SIG-M5 treated with dmso at 0.1 percent for 504 hours (cell line): Measurements from ENCODE around the gene RAB11B.
A peak's percentile ranks its signal among the peaks of the same experiment; 100 is the strongest.
"Not testable (repeated sequence)": the region's sequence is repeated elsewhere in the genome, so short reads cannot be mapped to it uniquely, and the experiment has no call there.

Source experiments
- DNase-seq: peaks from one replicate; lab custom pipeline; 2025; ENCODE audit not compliant: unreplicated experiment; lab: John Stamatoyannopoulos, UW

RAB11B gene

DNA sequence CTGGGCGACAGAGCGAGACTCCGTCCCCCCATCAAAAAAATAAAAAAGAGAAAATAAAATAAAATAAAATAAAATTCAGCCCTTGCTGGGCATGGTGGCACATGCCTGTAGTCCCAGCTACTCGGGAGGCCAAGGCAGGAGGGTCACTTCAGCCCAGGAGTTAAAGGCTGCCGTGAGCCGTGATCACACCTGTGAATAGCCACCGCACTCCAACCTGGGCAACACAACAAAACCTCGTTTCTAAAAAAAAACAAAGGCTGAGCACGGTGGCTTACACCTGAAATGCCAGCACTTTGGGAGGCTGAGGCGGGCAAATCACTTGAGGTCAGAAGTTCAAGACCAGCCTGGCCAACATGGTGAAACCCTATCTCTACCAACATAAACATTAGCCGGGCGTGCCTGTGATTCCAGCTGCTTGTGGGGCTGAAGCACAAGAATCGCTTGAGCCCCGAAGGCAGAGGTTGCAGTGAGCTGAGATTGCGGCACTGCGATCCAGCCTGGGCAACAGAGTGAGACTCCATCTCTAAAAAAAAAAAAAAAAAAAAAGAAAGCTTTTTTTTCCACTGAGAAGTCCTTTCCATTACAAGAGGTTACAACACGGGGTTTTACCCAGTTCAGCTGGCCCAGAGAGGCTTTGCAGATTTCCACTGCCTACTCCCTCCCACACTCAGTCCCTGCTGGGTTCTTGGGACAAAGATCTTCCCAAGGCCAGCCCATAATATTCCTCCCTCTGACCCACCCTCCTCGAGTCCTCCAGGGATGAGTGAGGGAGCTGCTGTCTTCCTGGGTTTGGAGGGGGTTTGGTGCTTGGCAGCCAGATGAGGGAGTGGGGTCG is 19.8 kb upstream of the RAB11B start:
- DNase-seq: no peak

DNA sequence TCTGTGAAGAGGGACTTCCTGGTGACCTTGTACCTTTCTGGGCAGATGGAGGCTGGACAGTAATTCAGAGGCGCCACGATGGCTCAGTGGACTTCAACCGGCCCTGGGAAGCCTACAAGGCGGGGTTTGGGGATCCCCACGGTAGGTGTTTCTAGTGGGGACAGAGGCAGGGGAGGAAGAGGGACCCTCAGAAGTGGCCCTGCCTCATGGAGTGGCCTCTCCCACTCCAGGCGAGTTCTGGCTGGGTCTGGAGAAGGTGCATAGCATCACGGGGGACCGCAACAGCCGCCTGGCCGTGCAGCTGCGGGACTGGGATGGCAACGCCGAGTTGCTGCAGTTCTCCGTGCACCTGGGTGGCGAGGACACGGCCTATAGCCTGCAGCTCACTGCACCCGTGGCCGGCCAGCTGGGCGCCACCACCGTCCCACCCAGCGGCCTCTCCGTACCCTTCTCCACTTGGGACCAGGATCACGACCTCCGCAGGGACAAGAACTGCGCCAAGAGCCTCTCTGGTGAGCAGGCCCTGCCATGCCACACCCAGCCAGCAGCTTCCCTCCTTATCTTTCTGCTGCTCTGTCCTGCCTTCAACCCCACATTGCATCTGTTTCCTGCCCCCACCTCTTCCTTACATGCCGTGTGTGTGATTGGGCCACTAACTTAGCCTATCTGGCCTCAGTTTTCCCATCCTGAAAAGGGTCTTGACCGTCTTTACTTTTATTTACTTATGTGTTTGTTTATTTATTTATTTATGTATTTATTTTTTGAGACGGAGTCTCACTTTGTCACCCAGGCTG is 19.0 kb upstream of the RAB11B start:
- DNase-seq: no peak

DNA sequence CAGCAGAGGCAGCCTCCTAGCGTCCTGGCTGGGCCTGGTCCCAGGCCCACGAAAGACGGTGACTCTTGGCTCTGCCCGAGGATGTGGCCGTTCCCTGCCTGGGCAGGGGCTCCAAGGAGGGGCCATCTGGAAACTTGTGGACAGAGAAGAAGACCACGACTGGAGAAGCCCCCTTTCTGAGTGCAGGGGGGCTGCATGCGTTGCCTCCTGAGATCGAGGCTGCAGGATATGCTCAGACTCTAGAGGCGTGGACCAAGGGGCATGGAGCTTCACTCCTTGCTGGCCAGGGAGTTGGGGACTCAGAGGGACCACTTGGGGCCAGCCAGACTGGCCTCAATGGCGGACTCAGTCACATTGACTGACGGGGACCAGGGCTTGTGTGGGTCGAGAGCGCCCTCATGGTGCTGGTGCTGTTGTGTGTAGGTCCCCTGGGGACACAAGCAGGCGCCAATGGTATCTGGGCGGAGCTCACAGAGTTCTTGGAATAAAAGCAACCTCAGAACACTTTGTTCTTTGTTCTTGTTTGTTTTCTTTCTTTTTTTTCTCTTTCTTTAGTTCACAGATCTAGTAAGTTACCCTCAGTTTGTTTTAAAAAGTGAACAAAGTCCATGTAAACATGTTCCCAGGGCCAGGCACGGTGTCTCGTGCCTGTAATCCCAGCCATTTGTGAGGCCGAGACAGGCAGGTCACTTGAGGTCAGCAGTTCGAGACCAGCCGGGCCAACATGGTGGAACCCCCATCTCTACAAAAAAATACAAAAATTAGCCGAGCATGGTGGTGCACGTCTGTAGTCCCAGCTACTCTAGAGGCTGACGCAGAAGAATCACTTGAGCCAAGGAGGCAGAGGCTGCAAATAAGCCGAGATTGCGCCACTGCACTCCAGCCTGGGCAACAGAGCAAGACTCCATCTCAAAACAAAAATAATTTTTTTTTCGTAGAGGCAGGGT is 16.0 kb upstream of the RAB11B start:
- DNase-seq: no peak

DNA sequence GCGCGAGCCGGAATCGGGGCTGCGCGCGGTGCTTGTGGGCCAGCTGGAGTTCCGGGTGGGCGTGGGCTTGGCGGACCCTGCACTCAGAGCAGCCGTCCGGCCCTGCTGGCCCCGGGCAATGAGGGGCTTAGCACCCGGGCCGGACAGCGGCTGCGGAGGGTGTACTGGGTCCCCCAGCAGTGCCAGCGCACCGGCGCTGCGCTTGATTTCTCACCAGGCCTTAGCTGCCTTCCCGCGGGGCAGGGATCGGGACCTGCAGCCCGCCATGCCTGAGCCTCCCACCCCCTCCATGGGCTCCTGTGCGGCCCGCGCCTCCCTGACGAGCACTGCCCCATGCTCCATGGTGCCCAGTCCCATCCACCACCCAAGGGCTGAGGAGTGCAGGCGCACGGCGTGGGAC is 14.4 kb upstream of the RAB11B start:
- not testable (repeated sequence) for DNase-seq

DNA sequence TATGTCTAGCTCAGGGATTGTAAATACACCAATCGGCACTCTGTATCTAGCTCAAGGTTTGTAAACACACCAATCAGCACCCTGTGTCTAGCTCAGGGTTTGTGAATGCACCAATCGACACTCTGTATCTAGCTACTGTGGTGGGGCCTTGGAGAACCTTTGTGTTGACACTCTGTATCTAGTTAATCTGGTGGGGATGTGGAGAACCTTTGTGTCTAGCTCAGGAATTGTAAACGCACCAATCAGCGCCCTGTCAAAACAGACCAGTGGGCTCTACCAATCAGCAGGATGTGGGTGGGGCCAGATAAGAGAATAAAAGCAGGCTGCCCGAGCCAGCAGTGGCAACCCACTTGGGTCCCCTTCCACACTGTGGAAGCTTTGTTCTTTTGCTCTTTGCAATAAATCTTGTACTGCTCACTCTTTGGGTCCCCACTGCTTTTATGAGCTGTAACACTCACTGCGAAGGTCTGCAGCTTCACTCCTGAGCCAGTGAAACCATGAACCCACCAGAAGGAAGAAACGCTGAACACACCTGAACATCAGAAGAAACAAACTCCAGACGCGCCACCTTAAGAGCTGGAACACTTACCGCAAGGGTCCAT is 13.7 kb upstream of the RAB11B start:
- DNase-seq: not testable (repeated sequence)

DNA sequence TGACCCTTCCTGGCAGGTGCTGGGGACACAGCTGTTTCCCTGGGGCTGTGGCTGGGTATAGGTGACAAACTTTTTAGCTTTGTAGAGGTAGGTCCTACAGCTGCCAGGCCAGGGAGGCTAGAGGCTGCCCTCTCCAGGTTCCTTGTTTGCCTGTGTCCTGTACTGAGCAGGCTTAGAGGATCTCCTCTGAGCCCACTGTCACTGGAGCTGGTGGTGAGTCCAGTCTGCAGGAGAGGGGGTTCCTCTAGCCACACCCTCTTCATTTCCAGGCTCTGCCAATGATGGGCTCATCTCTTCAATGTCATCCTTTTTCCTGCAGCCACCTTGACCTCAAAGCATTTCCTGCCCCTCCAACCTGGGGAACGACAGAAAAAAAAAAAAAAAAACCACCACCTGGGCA is 12.6 kb upstream of the RAB11B start:
- no peak for DNase-seq

DNA sequence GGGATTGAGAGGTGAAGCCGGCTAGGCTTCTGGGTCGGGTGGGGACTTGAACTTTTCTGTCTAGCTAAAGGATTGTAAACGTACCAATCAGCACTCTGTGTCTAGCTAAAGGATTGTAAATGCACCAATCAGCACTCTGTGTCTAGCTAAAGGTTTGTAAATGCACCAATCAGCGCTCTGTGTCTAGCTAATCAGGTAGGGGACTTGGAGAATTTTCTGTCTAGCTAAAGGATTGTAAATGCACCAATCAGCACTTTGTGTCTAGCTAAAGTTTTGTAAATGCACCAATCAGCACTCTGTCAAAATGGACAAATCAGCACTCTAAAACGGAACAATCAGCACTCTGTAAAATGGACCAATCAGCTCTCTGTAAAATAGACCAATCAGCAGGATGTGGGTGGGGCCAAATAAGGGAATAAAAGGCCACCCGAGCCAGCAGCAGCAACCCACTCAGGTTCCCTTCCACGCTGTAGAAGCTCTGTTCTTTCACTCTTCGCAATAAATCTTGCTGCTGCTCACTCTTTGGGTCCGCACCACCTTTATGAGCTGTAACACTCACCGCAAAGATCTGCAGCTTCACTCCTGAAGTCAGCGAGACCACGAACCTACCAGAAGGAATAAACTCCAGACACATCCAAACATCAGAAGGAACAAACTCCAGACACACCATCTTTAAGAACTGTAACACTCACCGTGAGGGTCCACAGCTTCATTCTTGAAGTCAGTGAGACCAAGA is 10.8 kb upstream of the RAB11B start:
- DNase-seq: not testable (repeated sequence)

DNA sequence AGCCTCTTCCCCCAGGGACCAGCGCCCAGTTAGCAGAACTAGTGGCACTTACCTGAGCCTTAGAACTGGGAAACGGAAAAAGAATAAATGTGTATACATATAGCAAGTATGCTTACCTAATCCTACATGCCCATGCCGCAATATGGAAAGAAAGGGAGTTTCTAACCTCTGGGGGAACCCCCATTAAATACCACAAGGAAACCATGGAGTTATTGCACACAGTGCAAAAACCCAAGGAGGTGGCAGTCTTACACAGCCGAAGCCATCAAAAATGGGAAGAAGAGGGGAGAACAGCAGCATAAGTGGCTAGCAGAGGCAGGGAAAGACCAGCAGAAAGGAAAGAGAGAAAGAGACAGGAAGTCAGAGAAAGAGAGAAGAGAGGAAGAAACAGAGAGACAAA is 5.6 kb upstream of the RAB11B start:
- not testable (repeated sequence) for DNase-seq

DNA sequence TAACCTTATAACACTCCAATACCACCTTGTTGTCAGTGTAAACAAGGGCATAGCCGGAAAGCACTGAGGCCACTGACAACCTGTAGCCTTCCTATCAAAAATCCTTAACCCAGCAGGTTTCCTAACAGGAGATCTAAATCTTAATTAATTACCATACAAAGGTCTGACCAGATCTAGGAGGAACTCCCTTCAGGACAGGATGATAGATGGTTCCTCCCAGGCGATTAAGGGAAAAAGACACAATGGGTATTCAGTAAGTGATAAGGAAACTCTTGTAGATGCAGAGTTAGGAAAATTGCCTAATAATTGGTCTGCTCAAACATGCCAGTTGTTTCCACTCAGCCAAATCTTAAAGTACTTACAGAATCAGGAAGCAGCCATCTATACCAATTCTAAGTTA is 5.1 kb upstream of the RAB11B start:
- DNase-seq: not testable (repeated sequence)

DNA sequence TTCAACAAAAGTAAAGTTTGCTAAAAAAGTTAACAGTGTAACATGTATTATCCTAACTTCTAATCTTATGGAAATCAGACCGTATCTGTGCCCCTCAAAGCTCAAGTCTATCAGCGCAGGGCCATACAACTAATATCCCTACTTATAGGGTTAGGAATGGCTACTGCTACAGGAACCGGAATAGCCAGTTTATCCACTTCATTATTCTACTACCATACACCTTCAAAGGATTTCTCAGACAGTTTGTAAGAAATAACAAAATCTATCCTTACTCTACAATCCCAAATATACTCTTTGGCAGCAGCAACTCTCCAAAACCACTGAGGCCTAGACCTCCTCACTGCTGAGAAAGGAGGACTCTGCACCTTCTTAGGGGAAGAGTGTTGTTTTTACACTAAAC is 4.6 kb upstream of the RAB11B start:
- DNase-seq: not testable (repeated sequence)

DNA sequence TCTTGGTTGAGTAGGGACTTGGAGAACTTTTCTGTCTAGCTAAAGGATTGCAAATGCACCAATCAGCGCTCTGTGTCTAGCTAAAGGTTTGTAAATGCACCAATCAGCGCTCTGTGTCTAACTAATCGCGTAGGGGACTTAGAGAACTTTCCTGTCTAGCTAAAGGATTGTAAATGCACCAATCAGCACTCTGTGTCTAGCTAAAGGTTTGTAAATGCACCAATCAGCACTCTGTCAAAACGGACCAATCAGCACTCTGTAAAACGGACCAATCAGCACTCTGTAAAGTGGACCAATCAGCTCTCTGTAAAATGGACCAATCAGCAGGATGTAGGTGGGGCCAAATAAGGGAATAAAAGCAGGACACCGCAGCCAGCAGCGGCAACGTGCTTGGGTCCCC is 3.7 kb upstream of the RAB11B start:
- not testable (repeated sequence) for DNase-seq

DNA sequence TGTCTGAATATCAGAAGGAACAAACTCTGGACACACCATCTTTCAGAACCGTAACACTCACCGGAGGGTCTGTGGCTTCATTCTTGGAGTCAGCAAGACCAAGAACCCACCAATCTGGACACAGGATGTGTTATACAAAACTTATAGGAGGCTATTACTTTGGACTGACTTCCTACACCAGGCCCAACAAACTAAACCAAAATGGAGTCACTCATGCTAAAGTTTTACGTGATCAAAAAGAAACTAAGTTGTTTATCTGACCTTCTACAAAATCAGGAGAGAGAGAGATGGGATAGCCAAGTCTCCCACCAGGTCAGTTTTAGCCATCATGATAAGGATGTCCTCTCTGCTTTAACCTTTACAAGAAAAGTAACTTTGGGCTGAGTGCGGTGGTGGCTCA is 3.2 kb upstream of the RAB11B start:
- no peak for DNase-seq

DNA sequence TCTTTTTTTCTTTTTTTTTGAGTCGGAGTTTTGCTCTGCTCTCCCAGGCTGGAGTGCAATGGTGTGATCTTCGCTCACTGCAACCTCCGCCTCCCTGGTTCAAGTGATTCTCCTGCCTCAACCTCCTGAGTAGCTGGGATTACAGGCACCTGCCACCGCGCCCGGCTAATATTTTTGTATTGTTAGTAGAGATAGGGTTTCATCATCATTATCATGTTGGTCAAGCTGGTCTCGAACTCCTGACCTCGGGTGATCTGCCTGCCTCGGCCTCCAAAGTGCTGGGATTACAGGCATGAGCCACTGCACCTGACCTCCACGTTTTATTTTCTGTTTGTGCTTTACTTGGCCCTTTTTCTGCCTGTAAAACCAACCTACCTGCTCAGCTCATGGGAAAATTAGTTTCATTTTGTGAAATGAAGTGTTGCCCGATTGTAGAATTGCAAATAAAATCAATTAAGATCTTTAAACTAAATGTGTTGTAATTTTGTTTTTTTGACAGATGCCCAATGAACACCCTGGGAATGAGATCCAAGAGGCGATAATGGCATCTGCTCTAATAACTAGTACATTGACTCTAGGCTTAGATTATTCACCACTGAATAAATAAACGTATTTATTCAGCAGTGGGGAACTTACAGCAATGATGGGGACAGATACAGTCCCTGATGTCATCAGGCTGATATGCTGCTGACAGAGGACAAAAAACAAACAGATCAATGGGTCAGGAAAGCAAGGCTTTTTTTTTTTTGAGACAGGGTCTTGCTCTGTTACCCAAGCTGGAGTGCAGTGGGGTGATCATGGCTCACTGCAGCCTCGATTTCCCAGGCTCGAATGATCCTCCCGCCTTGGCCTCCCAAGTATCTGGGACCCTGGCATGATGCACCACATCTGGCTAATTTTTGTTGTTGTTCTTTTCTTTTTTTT is 2.2 kb upstream of the RAB11B start:
- no peak for DNase-seq

DNA sequence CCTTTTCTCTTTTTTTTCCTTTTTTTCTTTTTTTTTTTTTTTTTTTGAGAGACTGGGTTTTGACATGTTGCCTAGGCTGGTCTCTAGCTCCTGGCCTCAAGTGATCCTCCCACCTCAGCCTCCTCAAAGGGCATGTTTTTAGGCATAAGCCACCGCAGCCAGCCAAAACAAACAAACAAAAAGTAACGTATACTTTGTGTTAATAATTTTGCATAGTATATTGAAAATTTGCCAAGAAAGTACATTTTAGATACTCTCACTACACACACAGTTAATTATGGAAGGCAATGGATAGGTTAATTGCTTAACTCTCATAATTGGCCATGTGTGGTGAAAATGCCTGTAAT is 1.6 kb upstream of the RAB11B start:
- no peak for DNase-seq

DNA sequence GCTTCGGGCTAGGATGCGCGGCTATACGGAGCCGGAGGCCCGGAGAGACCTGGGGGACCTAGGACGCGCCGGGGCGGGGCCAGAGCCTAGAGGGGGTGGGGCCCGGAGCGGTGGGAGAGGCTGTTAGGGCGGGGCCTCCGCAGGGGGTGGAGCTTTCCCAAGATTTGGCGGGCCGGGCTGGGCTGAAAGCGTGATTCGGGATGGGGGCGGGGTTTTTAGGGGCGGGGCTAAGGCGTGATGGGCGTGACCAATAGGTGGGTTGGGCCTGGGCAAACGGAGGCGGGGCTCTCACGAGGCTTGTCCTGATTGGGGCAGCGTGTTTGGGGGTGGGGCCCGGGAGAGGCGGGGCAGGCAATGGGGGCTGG is 439 bp downstream of the RAB11B start:
- peak; percentile 79 for DNase-seq

DNA sequence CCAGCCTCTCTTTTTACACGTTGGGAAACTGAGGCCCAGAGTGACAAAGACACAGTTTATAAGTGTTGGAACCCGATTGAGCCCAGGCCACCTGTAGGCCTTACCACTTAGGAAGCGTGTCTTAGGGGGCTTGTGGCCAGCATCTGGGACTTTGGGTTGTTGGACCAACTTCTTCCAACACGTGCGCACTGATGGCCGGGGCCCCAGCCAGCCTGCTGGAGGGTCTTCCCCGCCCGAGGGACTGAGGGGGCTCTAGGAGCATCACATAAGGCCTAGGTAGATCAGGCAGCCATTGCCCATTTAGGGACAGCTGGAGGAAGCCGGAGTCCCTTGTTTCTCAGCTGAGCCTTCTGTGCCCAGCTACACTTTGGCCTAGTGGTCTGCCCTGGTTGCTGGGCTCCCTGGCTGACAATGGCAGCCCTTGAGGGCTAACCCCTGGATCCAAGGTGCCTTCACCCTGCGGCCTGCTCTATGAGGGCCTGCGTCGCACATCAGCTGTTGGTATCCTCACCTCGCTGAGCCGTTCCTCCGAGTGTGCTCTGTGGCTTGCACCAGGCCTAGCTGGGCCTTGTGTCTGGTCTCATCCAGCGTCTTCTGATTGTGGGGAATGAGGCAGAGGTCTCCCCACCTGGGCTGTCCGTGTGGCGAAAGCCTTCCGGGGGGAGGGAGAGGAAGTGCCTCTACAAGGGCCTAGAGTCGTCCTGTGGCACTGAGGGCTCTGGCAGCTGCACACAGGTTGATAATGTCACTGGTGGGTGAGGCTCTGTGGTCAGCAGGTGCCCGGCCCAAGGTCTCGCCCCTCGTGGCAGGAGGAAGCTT is 1.2 kb downstream of the RAB11B start:
- DNase-seq: no peak

DNA sequence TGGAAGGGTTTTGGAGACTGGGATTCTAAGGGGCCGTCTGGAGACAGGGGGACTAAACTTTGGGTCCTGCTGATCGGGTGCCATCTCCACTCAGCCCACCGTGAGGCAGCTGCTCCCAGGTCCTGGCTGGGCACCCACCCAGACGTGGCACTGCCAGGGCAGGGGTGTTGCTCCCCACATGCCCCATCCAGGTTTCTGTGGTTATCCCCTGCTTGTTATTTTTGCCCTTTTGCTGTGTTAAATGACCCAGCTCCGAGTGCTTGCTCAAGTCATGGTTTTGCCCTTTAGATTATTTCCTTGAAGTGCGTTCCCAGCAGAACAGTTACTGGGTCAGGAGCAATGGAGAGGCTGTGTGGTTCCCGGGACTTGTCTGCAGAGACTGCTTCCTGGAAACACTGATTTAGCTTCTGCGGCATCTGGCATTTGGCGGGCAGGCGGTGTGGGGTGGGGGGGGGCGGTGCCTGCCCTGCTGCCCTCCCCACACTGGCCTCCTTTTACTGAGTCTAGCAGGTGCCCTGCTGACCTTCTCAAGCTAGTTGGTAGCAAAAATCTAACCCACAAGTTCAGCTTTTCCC is 1.9 kb downstream of the RAB11B start:
- DNase-seq: no peak
